Thyroid gland (tissue), 4 donors: ENCODE data around the gene PGM2L1. TPM values are rescaled to one million over a fixed set of nuclear protein-coding genes. Genes with fewer than 3 reads are reported as not detected.
A peak's percentile ranks its signal among the peaks of the same experiment; 100 is the strongest.
"Not testable (repeated sequence)": the region's sequence is repeated elsewhere in the genome, so short reads cannot be mapped to it uniquely, and the experiment has no call there.

Experiments used
- DNase-seq, 2 donors: peaks; one replicate each; pipeline ENCODE4 v3.0.0-alpha.2; 2019
- H3K27ac ChIP-seq, 3 donors: fragments of 200-600 bp; sonication (generic); 1 replicate in 2 of 3; 2 replicates in 1 of 3; pipeline ENCODE4 v1.5.1; 2016 to 2019; ENCODE audit warnings: mild to moderate bottlenecking in 1 of 3, moderate library complexity in 1 of 3
- H3K27me3 ChIP-seq: fragments of 200-600 bp; sonication (generic); one replicate; pipeline ENCODE4 v1.5.1; 2019
- H3K36me3 ChIP-seq, 2 donors: fragments of 200-600 bp; sonication (generic); one replicate each; pipeline ENCODE4 v1.5.1; 2016 to 2019
- H3K4me1 ChIP-seq, 2 donors: fragments of 200-600 bp; sonication (generic); one replicate each; pipeline ENCODE4 v1.5.1; 2017 to 2019
- H3K4me3 ChIP-seq, 3 donors: fragments of 200-600 bp; sonication (generic); replicated peaks in 1 of 3; 1 replicate in 2 of 3; 2 replicates in 1 of 3; pipeline ENCODE4 v1.5.1; 2016; ENCODE audit warnings: mild to moderate bottlenecking in 1 of 3
- H3K9me3 ChIP-seq: fragments of 200-600 bp; sonication (generic); one replicate; pipeline ENCODE4 v1.5.1; 2017
- CTCF ChIP-seq, 6 experiments: fragments of 200-600 bp in 3 of 6; fragments of 450-650 bp in 3 of 6; sonication (generic) in 3 of 6; IDR thresholded peaks; one replicate each; pipeline ENCODE4 v1.5.1; 2016 to 2019; ENCODE audit warnings: antibody characterized with exemption in 6 of 6, mild to moderate bottlenecking in 2 of 6, inconsistent platforms in 1 of 6, moderate library complexity in 1 of 6
- POLR2A ChIP-seq, 2 donors: fragments of 450-650 bp; IDR thresholded peaks; one replicate each; pipeline ENCODE4 v1.6.1; 2017; ENCODE audit warnings: antibody characterized with exemption in 2 of 2, mild to moderate bottlenecking in 2 of 2, moderate library complexity in 1 of 2
- WGBS, 2 donors: methylation state at CpG; one replicate each; pipeline ENCODE4 v1.1.5; 2017; 5-methylcytosine and 5-hydroxymethylcytosine counted together
- intact Hi-C: fragments of 100-400 bp; cut with DNase I; formaldehyde crosslinking; loops from one replicate; pipeline ENCODE4 v1.15.1; 2023
- total RNA-seq, 4 donors: library from RNA; depleted of rRNA; stranded (reverse); fragments of >200 nt; gene quantifications; one replicate each; pipeline ENCODE4 v1.2.3, GENCODE V29; 2016

Gene PGM2L1
- total RNA-seq, 4 donors from 2014 or later, result 5.0 to 11.4 (median 5.6) TPM

- Histone ChIP-seq H3K9me3 (no peaks in the 10 kb centered on the region), H3K36me3 (no peaks in the 10 kb centered on the region), H3K4me3 (no peak overlapping the region), H3K27ac (no peak overlapping the region), H3K4me1 (peaks cover 0 to 12% of the 10 kb centered on the region in 2 donors), H3K27me3 (no peaks in the 10 kb centered on the region)
- 62 to 68% methylated on average over 1 of the region's 1 CpG for WGBS, 2 donors
- TF ChIP-seq CTCF (IDR thresholded peaks at IDR 0.05) (no peak), POLR2A (IDR thresholded peaks at IDR 0.05) (no peak)
- DNase-seq, result no peak
- intact Hi-C loops, result no loop called here
Measured at GRCh38 chr11:74341921-74342320, 56.3 kb downstream of the PGM2L1 start.

DNA sequence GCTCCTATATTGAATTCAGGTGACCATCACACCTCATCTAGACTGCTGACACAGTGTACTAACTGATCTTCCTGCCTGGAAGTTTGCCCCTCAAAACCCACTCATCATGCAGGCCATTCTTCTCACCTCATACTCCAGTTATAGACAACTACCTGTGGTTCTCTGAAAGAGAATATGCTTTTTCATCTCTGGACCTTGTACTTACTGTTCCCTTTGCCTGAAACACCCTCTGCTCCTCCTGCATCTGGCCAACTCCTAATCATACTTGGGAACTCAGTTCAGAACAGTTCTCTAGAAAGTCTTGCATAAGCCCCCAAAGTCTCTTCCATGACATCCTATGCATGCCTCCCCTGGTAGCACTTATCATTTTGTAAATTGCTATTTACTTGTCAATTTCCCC is 58.6 kb downstream of the PGM2L1 start:
- Histone ChIP-seq H3K9me3 (no peaks in the 10 kb centered on the region), H3K27me3 (no peaks in the 10 kb centered on the region), H3K27ac (no peak overlapping the region), H3K4me3 (no peak overlapping the region), H3K36me3 (no peaks in the 10 kb centered on the region), H3K4me1 (peaks cover 0 to 9% of the 10 kb centered on the region in 2 donors)
- intact Hi-C loops, result no loop called here
- no peak for DNase-seq
- TF ChIP-seq POLR2A (IDR thresholded peaks at IDR 0.05), result no peak
- no peak for TF ChIP-seq CTCF (IDR thresholded peaks at IDR 0.05)

- intact Hi-C loops, result no loop called here
- H3K36me3 ChIP-seq, result no peaks in the 10 kb centered on the region
- H3K4me1 ChIP-seq, result peaks cover 0 to 9% of the 10 kb centered on the region in 2 donors
- H3K27me3 ChIP-seq, result no peaks in the 10 kb centered on the region
- DNase-seq, result no peak
- no peak overlapping the region for H3K27ac ChIP-seq
- H3K9me3 ChIP-seq, result no peaks in the 10 kb centered on the region
- no peak for TF ChIP-seq CTCF (IDR thresholded peaks at IDR 0.05)
- TF ChIP-seq POLR2A (IDR thresholded peaks at IDR 0.05), result no peak
- WGBS, 2 donors, result 62 to 98% methylated on average over 6 of the region's 6 CpGs
- no peak overlapping the region for H3K4me3 ChIP-seq
Measured at GRCh38 chr11:74338963-74339362, 59.3 kb downstream of the PGM2L1 start.

GRCh38 chr11:74333193-74333592 is 65.0 kb downstream of the PGM2L1 start:
- no peak overlapping the region for H3K4me3 ChIP-seq
- no peaks in the 10 kb centered on the region for H3K27me3 ChIP-seq
- H3K36me3 ChIP-seq, result no peaks in the 10 kb centered on the region
- H3K4me1 ChIP-seq, result peaks cover 14 to 33% of the 10 kb centered on the region in 2 donors
- H3K27ac ChIP-seq, result no peak overlapping the region
- no peak for TF ChIP-seq CTCF (IDR thresholded peaks at IDR 0.05)
- no peak for TF ChIP-seq POLR2A (IDR thresholded peaks at IDR 0.05)
- no peak for DNase-seq
- intact Hi-C loops, result no loop called here
- H3K9me3 ChIP-seq, result no peaks in the 10 kb centered on the region
- 96 to 97% methylated on average over 1 of the region's 1 CpG for WGBS, 2 donors

DNA sequence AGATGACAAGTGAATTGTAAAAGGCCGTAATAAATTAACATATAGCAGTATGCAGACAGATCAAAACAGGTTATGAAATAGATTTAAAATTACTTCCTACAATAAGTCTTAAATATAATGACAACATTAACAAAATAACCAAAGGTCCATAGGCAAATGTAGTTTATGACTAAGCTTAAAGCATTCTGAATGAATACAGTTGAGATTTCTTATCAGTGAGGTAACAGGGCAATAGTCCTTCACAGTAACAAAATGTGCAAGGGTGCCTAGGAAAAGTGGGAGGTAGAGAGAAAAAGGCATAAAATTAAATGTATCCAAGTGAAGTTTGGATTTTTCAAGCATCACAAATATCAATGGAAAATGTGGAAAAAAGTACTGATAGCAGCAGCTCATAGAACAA is 65.9 kb downstream of the PGM2L1 start:
- DNase-seq, result no peak
- TF ChIP-seq CTCF (IDR thresholded peaks at IDR 0.05) (no peak), POLR2A (IDR thresholded peaks at IDR 0.05) (no peak)
- intact Hi-C loops, result no loop called here
- H3K9me3 ChIP-seq, result no peaks in the 10 kb centered on the region
- 100% methylated on average over 1 of the region's 1 CpG for WGBS, 2 donors
- no peaks in the 10 kb centered on the region for H3K36me3 ChIP-seq
- H3K27me3 ChIP-seq, result no peaks in the 10 kb centered on the region
- H3K4me3 ChIP-seq, result no peak overlapping the region
- peaks cover 14 to 37% of the 10 kb centered on the region in 2 donors for H3K4me1 ChIP-seq
- no peak overlapping the region for H3K27ac ChIP-seq

DNA sequence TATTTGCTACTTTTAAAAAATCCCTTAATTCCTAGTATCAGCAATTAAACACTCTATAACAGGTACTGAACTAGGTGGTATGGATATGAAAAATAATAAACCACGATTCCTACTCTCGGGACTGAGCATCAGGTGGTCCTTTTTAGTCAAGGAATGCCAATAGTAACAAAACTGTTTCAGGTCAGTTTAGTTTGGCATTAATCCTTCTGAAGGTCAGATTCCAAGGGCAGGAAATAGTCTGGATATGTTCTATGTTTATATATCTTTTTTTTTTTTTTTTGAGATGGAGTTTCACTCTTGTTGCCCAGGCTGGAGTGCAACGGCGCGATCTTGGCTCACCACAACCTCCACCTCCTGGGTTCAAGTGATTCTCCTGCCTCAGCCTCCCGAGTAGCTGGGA is 67.2 kb downstream of the PGM2L1 start:
- not testable (repeated sequence) for H3K4me3 ChIP-seq
- WGBS, 2 donors, result 81 to 88% methylated on average over 6 of the region's 6 CpGs
- H3K27ac ChIP-seq, result peak overlapping the region; percentile 23 to 70 (median 53)

More for the DNA sequence above, 67.2 kb downstream of the PGM2L1 start:
- H3K27me3 ChIP-seq, intact Hi-C loops, H3K9me3 ChIP-seq, DNase-seq, H3K36me3 ChIP-seq: not testable (repeated sequence)
- H3K4me1 ChIP-seq, result peaks cover 27 to 44% of the 10 kb centered on the region in 2 donors
